ENCODE results near the gene COL1A1. TPM values are rescaled to one million over a fixed set of nuclear protein-coding genes. Genes with fewer than 3 reads are reported as not detected.
A peak's percentile ranks its signal among the peaks of the same experiment; 100 is the strongest.

The COL1A1 gene
- total and polyA plus RNA-seq, 2 of the 13 experiments (the other 11 are each of a cell fraction or from before 2014, with no cell fraction given), result 0.05 TPM; not detected in 1

- no peak for TF ChIP-seq ZNF75D (CRISPR knock-in tag; IDR thresholded peaks at IDR 0.05; ENCODE audit: borderline replicate concordance)
- TF ChIP-seq ZNF777 (CRISPR knock-in tag; IDR thresholded peaks at IDR 0.05), result peak; percentile 24; the same call in 1 of the 2 replicates
- TF ChIP-seq, protein P1, sequence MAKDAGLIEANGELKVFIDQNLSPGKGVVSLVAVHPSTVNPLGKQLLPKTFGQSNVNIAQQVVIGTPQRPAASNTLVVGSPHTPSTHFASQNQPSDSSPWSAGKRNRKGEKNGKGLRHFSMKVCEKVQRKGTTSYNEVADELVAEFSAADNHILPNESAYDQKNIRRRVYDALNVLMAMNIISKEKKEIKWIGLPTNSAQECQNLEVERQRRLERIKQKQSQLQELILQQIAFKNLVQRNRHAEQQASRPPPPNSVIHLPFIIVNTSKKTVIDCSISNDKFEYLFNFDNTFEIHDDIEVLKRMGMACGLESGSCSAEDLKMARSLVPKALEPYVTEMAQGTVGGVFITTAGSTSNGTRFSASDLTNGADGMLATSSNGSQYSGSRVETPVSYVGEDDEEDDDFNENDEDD (CRISPR knock-in tag; IDR thresholded peaks at IDR 0.05; ENCODE audit: borderline replicate concordance), result peak; percentile 55; the same call in 1 of the 2 replicates
- no peak for TF ChIP-seq ZNF549 (CRISPR knock-in tag; IDR thresholded peaks at IDR 0.05)
- no peak for TF ChIP-seq ZNF496 (CRISPR knock-in tag; IDR thresholded peaks at IDR 0.05; ENCODE audit: insufficient replicate concordance)
- no peak; the same call in 1 of the 2 replicates for TF ChIP-seq ZNF710 (CRISPR knock-in tag; IDR thresholded peaks at IDR 0.05; ENCODE audit: borderline replicate concordance)
- no peak for TF ChIP-seq RORA (CRISPR knock-in tag; IDR thresholded peaks at IDR 0.05)
- TF ChIP-seq NCOA2 (CRISPR knock-in tag; IDR thresholded peaks at IDR 0.05), result 0 out of 2 replicates have a peak, but pooled peaks have one; percentile 18
- no peak for TF ChIP-seq NFIC (IDR thresholded peaks at IDR 0.05; ENCODE audit: low read length)
- no peak for TF ChIP-seq SAFB2 (CRISPR knock-in tag; IDR thresholded peaks at IDR 0.05; ENCODE audit: borderline replicate concordance, low read depth)
- TF ChIP-seq ZZZ3 (CRISPR knock-in tag; IDR thresholded peaks at IDR 0.05; ENCODE audit: borderline replicate concordance), result no peak
- 0 out of 2 replicates have a peak, but pooled peaks have one; percentile 10 for TF ChIP-seq KMT2A (CRISPR knock-in tag; IDR thresholded peaks at IDR 0.05)
- no peak for TF ChIP-seq SRSF9 (IDR thresholded peaks at IDR 0.05; ENCODE audit: borderline replicate concordance, insufficient read depth, low read depth, low read length, poor library complexity, severe bottlenecking)
- TF ChIP-seq ZNF256 (CRISPR knock-in tag; conservative IDR thresholded peaks at IDR 0.05), result no peak
- no peak for TF ChIP-seq JARID2 (CRISPR knock-in tag; IDR thresholded peaks at IDR 0.05; ENCODE audit: insufficient replicate concordance)
- no peak; the same call in 1 of the 2 replicates for TF ChIP-seq ZSCAN31 (CRISPR knock-in tag; IDR thresholded peaks at IDR 0.05; ENCODE audit: low read depth)
- TF ChIP-seq, protein P2, sequence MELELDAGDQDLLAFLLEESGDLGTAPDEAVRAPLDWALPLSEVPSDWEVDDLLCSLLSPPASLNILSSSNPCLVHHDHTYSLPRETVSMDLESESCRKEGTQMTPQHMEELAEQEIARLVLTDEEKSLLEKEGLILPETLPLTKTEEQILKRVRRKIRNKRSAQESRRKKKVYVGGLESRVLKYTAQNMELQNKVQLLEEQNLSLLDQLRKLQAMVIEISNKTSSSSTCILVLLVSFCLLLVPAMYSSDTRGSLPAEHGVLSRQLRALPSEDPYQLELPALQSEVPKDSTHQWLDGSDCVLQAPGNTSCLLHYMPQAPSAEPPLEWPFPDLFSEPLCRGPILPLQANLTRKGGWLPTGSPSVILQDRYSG (CRISPR knock-in tag; IDR thresholded peaks at IDR 0.05), result no peak
- TF ChIP-seq, protein P3, sequence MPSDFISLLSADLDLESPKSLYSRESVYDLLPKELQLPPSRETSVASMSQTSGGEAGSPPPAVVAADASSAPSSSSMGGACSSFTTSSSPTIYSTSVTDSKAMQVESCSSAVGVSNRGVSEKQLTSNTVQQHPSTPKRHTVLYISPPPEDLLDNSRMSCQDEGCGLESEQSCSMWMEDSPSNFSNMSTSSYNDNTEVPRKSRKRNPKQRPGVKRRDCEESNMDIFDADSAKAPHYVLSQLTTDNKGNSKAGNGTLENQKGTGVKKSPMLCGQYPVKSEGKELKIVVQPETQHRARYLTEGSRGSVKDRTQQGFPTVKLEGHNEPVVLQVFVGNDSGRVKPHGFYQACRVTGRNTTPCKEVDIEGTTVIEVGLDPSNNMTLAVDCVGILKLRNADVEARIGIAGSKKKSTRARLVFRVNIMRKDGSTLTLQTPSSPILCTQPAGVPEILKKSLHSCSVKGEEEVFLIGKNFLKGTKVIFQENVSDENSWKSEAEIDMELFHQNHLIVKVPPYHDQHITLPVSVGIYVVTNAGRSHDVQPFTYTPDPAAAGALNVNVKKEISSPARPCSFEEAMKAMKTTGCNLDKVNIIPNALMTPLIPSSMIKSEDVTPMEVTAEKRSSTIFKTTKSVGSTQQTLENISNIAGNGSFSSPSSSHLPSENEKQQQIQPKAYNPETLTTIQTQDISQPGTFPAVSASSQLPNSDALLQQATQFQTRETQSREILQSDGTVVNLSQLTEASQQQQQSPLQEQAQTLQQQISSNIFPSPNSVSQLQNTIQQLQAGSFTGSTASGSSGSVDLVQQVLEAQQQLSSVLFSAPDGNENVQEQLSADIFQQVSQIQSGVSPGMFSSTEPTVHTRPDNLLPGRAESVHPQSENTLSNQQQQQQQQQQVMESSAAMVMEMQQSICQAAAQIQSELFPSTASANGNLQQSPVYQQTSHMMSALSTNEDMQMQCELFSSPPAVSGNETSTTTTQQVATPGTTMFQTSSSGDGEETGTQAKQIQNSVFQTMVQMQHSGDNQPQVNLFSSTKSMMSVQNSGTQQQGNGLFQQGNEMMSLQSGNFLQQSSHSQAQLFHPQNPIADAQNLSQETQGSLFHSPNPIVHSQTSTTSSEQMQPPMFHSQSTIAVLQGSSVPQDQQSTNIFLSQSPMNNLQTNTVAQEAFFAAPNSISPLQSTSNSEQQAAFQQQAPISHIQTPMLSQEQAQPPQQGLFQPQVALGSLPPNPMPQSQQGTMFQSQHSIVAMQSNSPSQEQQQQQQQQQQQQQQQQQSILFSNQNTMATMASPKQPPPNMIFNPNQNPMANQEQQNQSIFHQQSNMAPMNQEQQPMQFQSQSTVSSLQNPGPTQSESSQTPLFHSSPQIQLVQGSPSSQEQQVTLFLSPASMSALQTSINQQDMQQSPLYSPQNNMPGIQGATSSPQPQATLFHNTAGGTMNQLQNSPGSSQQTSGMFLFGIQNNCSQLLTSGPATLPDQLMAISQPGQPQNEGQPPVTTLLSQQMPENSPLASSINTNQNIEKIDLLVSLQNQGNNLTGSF (CRISPR knock-in tag; IDR thresholded peaks at IDR 0.05), result no peak
- no peak for TF ChIP-seq CHD2 (IDR thresholded peaks at IDR 0.05; ENCODE audit: low read depth, low read length)
These were observed 23.2 kb downstream of the COL1A1 start (continued) for GRCh38 chr17:50177983-50178834.
